Parathyroid adenoma (tissue), 2 donors: ENCODE data around the gene RNF13.

Experiments
- H2AFZ ChIP-seq: fragments of 300-600 bp; sonication (generic); one replicate; pipeline ENCODE4 v1.7.0; 2017; ENCODE audit warnings: antibody characterized with exemption, mild to moderate bottlenecking
- H3K27ac ChIP-seq: fragments of 300-600 bp; sonication (generic); one replicate; pipeline ENCODE4 v1.7.0; 2017
- H3K27me3 ChIP-seq: fragments of 300-600 bp; sonication (generic); one replicate; pipeline ENCODE4 v1.7.0; 2017; ENCODE audit warnings: low read length; ENCODE audit not compliant: control insufficient read depth, insufficient read depth
- H3K36me3 ChIP-seq: fragments of 300-600 bp; sonication (generic); one replicate; pipeline ENCODE4 v1.7.0; 2017; ENCODE audit warnings: low read length; ENCODE audit not compliant: control insufficient read depth, insufficient read depth
- H3K4me1 ChIP-seq: fragments of 300-600 bp; sonication (generic); one replicate; pipeline ENCODE4 v1.7.0; 2017; ENCODE audit warnings: control low read depth
- H3K4me2 ChIP-seq: fragments of 300-600 bp; sonication (generic); one replicate; pipeline ENCODE4 v1.7.0; 2017; ENCODE audit warnings: low read length
- H3K4me3 ChIP-seq: fragments of 300-600 bp; sonication (generic); one replicate; pipeline ENCODE4 v1.7.0; 2017; ENCODE audit warnings: low read depth, low read length
- H3K79me2 ChIP-seq: fragments of 300-600 bp; sonication (generic); one replicate; pipeline ENCODE4 v1.7.0; 2017; ENCODE audit warnings: control low read depth
- H3K9ac ChIP-seq: fragments of 300-600 bp; sonication (generic); one replicate; pipeline ENCODE4 v1.7.0; 2017; ENCODE audit warnings: mild to moderate bottlenecking
- H3K9me3 ChIP-seq: fragments of 300-600 bp; sonication (generic); one replicate; pipeline ENCODE4 v1.7.0; 2017; ENCODE audit warnings: low read length; ENCODE audit not compliant: control insufficient read depth
- CTCF ChIP-seq: fragments of 300-600 bp; sonication (generic); IDR thresholded peaks from one replicate; pipeline ENCODE4 v1.7.0; 2017; ENCODE audit warnings: antibody characterized with exemption, mild to moderate bottlenecking
- donor health status: primary hyperparathyroidism.

Gene RNF13

GRCh38 chr3:149901770-149902169 lies 88.8 kb downstream of the RNF13 start:
- H3K27me3 ChIP-seq, result no peaks in the 10 kb centered on the region
- no peaks in the 10 kb centered on the region for H3K79me2 ChIP-seq
- no peak overlapping the region for H3K27ac ChIP-seq
- H3K4me1 ChIP-seq, result no peaks in the 10 kb centered on the region
- H3K36me3 ChIP-seq, result no peaks in the 10 kb centered on the region
- no peak overlapping the region for H3K9ac ChIP-seq
- no peak overlapping the region for H3K4me2 ChIP-seq
- H3K4me3 ChIP-seq, result no peak overlapping the region
- TF ChIP-seq CTCF, result no peak
- H2AFZ ChIP-seq, result no peak overlapping the region
- H3K9me3 ChIP-seq, result no peaks in the 10 kb centered on the region

- H2AFZ ChIP-seq, result no peak overlapping the region
- H3K9ac ChIP-seq, result no peak overlapping the region
- H3K4me3 ChIP-seq, result no peak overlapping the region
- H3K36me3 ChIP-seq, result no peaks in the 10 kb centered on the region
- no peak overlapping the region for H3K27ac ChIP-seq
- H3K9me3 ChIP-seq, result no peaks in the 10 kb centered on the region
- no peaks in the 10 kb centered on the region for H3K27me3 ChIP-seq
- H3K79me2 ChIP-seq, result no peaks in the 10 kb centered on the region
- no peak for TF ChIP-seq CTCF
- no peak overlapping the region for H3K4me2 ChIP-seq
- H3K4me1 ChIP-seq, result no peaks in the 10 kb centered on the region
Measured at GRCh38 chr3:149902498-149903139, 89.6 kb downstream of the RNF13 start.

- no peaks in the 10 kb centered on the region for H3K79me2 ChIP-seq
- no peaks in the 10 kb centered on the region for H3K27me3 ChIP-seq
- TF ChIP-seq CTCF, result no peak
- no peak overlapping the region for H2AFZ ChIP-seq
- no peaks in the 10 kb centered on the region for H3K4me1 ChIP-seq
- no peaks in the 10 kb centered on the region for H3K9me3 ChIP-seq
- H3K27ac ChIP-seq, result no peak overlapping the region
- H3K4me2 ChIP-seq, result no peak overlapping the region
- H3K4me3 ChIP-seq, result no peak overlapping the region
- H3K36me3 ChIP-seq, result no peaks in the 10 kb centered on the region
- no peak overlapping the region for H3K9ac ChIP-seq
Measured at GRCh38 chr3:149906036-149906435, 93.0 kb downstream of the RNF13 start.

GRCh38 chr3:149908424-149908957 lies 95.5 kb downstream of the RNF13 start:
- no peak for TF ChIP-seq CTCF
- Histone ChIP-seq H3K27ac (no peak overlapping the region), H3K36me3 (no peaks in the 10 kb centered on the region), H3K79me2 (no peaks in the 10 kb centered on the region), H3K4me1 (no peaks in the 10 kb centered on the region), H3K9me3 (no peaks in the 10 kb centered on the region), H3K4me2 (no peak overlapping the region), H3K27me3 (no peaks in the 10 kb centered on the region), H2AFZ (no peak overlapping the region), H3K4me3 (no peak overlapping the region), H3K9ac (no peak overlapping the region)

GRCh38 chr3:149909923-149910322 lies 96.9 kb downstream of the RNF13 start:
- Histone ChIP-seq H3K27ac (no peak overlapping the region), H3K27me3 (no peaks in the 10 kb centered on the region), H3K9ac (no peak overlapping the region), H3K9me3 (no peaks in the 10 kb centered on the region), H2AFZ (no peak overlapping the region), H3K4me3 (no peak overlapping the region), H3K4me2 (no peak overlapping the region), H3K36me3 (no peaks in the 10 kb centered on the region), H3K79me2 (no peaks in the 10 kb centered on the region), H3K4me1 (no peaks in the 10 kb centered on the region)
- no peak for TF ChIP-seq CTCF
